ENCODE results near the gene PDE4A.

GRCh38 chr19:10500247-10500592 lies 79.9 kb downstream of the PDE4A start:
- no peak for TF ChIP-seq MAX (IDR thresholded peaks at IDR 0.05; ENCODE audit: insufficient read depth, insufficient read length)
- no peak for TF ChIP-seq CTCF (IDR thresholded peaks at IDR 0.05; ENCODE audit: extremely low read depth in 1 of 2, insufficient read depth in 1 of 2, low read depth in 1 of 2, low read length in 2 of 2)
- TF ChIP-seq POLR2AphosphoS5 (IDR thresholded peaks at IDR 0.05; ENCODE audit: insufficient read depth, low read depth, low read length) = no peak
- no peak for TF ChIP-seq POLR2A (IDR thresholded peaks at IDR 0.05; ENCODE audit: low read depth, low read length)
- no peak for TF ChIP-seq EZH2 (IDR thresholded peaks at IDR 0.05; ENCODE audit: borderline replicate concordance, low read depth, low read length, severe bottlenecking)
- no peak for TF ChIP-seq MYC (IDR thresholded peaks at IDR 0.05; ENCODE audit: low read depth, low read length)
- TF ChIP-seq JUN (IDR thresholded peaks at IDR 0.05; ENCODE audit: borderline replicate concordance, insufficient read depth, insufficient read length, low read depth) = no peak
- no peak for TF ChIP-seq GATA2 (IDR thresholded peaks at IDR 0.05; ENCODE audit: insufficient read depth, insufficient read length, low read depth, low read length)

All from endothelial cell of umbilical vein (primary cell).